Panc1 (cell line): ENCODE measurements around the gene FAAP24.

ENCODE experiments used
- POLR2AphosphoS5 ChIP-seq: IDR thresholded peaks from 2 replicates; pipeline ENCODE4 v1.6.1; 2012; ENCODE audit warnings: mild to moderate bottlenecking, low read depth, low read length, moderate library complexity
- TF ChIP-seq, protein P1 (sequence below): fragments of 450-650 bp; IDR thresholded peaks from 2 replicates; pipeline ENCODE4 v1.5.1; 2017; ENCODE audit warnings: mild to moderate bottlenecking

GRCh38 chr19:32971012-32971595 is 938 bp upstream of the FAAP24 start:
- TF ChIP-seq POLR2AphosphoS5: no peak
- TF ChIP-seq, protein P1, sequence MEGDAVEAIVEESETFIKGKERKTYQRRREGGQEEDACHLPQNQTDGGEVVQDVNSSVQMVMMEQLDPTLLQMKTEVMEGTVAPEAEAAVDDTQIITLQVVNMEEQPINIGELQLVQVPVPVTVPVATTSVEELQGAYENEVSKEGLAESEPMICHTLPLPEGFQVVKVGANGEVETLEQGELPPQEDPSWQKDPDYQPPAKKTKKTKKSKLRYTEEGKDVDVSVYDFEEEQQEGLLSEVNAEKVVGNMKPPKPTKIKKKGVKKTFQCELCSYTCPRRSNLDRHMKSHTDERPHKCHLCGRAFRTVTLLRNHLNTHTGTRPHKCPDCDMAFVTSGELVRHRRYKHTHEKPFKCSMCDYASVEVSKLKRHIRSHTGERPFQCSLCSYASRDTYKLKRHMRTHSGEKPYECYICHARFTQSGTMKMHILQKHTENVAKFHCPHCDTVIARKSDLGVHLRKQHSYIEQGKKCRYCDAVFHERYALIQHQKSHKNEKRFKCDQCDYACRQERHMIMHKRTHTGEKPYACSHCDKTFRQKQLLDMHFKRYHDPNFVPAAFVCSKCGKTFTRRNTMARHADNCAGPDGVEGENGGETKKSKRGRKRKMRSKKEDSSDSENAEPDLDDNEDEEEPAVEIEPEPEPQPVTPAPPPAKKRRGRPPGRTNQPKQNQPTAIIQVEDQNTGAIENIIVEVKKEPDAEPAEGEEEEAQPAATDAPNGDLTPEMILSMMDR: no peak
